IMR-90 (cell line): ENCODE measurements around the gene BTBD9. TPM values are rescaled to one million over a fixed set of nuclear protein-coding genes. Genes with fewer than 3 reads are reported as not detected.

ENCODE experiments used
- ATAC-seq: fragments of 200-7000 bp; cut with Tn5 transposase; 2 replicates; pipeline ENCODE4 v1.9.1; 2020; ENCODE audit warnings: low read depth, mild to moderate bottlenecking, moderate library complexity
- BruUV-seq: library from RNA; stranded (reverse); fragments of 400-500 nt; replicated peaks from 2 replicates; lab custom pipeline; 2021; lab: Mats Ljungman, UMichigan
- CTCF ChIA-PET: fragments of 300-600 bp; formaldehyde crosslinking; extraction: SDS; loops from one replicate; lab custom pipeline; 2021; ENCODE audit warnings: antibody characterized with exemption; lab: Yijun Ruan, JAX
- POLR2A ChIA-PET: fragments of 300-600 bp; sonication (Branson Sonifier 250); formaldehyde crosslinking; loops from one replicate; lab custom pipeline; 2022; ENCODE audit warnings: antibody characterized with exemption; ENCODE audit not compliant: unreplicated experiment; lab: Charles Lee
- DNase-seq: peaks from one replicate; pipeline ENCODE4 v3.0.0; 2013
- H2AFZ ChIP-seq: replicated peaks from 2 replicates; pipeline ENCODE3; 2013; ENCODE audit warnings: low read length, mild to moderate bottlenecking; ENCODE audit not compliant: poor library complexity
- H2AK5ac ChIP-seq: 2 replicates; pipeline ENCODE4 v1.6.1; 2013; ENCODE audit warnings: low read depth, low read length, inconsistent platforms
- H2AK9ac ChIP-seq: replicated peaks from 2 replicates; pipeline ENCODE3; 2013; ENCODE audit warnings: mild to moderate bottlenecking, low read depth, low read length, moderate library complexity; ENCODE audit not compliant: poor library complexity
- H2BK120ac ChIP-seq: 2 replicates; pipeline ENCODE4 v1.6.1; 2013; ENCODE audit warnings: low read depth, low read length, inconsistent platforms
- H2BK15ac ChIP-seq: 3 replicates; pipeline ENCODE4 v1.6.1; 2013; ENCODE audit warnings: low read depth, low read length, inconsistent platforms
- H2BK20ac ChIP-seq: 2 replicates; pipeline ENCODE4 v1.6.1; 2013; ENCODE audit warnings: low read depth, mild to moderate bottlenecking, inconsistent platforms, low read length, moderate library complexity
- H2BK5ac ChIP-seq: 2 replicates; pipeline ENCODE4 v1.6.1; 2013; ENCODE audit warnings: mild to moderate bottlenecking, low read depth, low read length, inconsistent platforms; ENCODE audit not compliant: poor library complexity, severe bottlenecking
- H3K14ac ChIP-seq: replicated peaks from 2 replicates; pipeline ENCODE4 v1.6.1; 2013; ENCODE audit warnings: low read depth, low read length, inconsistent platforms
- H3K18ac ChIP-seq: 2 replicates; pipeline ENCODE4 v1.6.1; 2013; ENCODE audit warnings: low read depth, low read length, control low read depth
- H3K23ac ChIP-seq: 2 replicates; pipeline ENCODE4 v1.6.1; 2013; ENCODE audit warnings: low read depth, low read length, inconsistent platforms
- H3K27ac ChIP-seq: 2 replicates; pipeline ENCODE4 v1.5.1; 2013; ENCODE audit warnings: mild to moderate bottlenecking, control low read depth, low read length; ENCODE audit not compliant: insufficient read depth
- H3K27me3 ChIP-seq: 2 replicates; pipeline ENCODE4 v1.6.1; 2013; ENCODE audit warnings: low read length; ENCODE audit not compliant: control insufficient read depth, insufficient read depth
- H3K36me3 ChIP-seq: 2 replicates; pipeline ENCODE4 v1.6.1; 2013; ENCODE audit warnings: low read length, mixed read lengths; ENCODE audit not compliant: control insufficient read depth, insufficient read depth
- H3K4ac ChIP-seq: 2 replicates; pipeline ENCODE4 v1.6.1; 2013; ENCODE audit warnings: low read depth, low read length, inconsistent platforms
- H3K4me1 ChIP-seq: 2 replicates; pipeline ENCODE4 v1.6.1; 2013; ENCODE audit warnings: low read length, mixed read lengths; ENCODE audit not compliant: control insufficient read depth, insufficient read depth
- H3K4me2 ChIP-seq: 2 replicates; pipeline ENCODE4 v1.6.1; 2013; ENCODE audit warnings: low read depth, mild to moderate bottlenecking, control low read depth, low read length, moderate library complexity
- H3K4me3 ChIP-seq: 2 replicates; pipeline ENCODE4 v1.5.1; 2013; ENCODE audit warnings: low read depth, mild to moderate bottlenecking, control low read depth, low read length, moderate library complexity; ENCODE audit not compliant: insufficient read depth
- H3K56ac ChIP-seq: 2 replicates; pipeline ENCODE4 v1.6.1; 2013; ENCODE audit warnings: low read length, inconsistent platforms; ENCODE audit not compliant: insufficient read depth; ENCODE audit errors: extremely low read depth
- H3K79me1 ChIP-seq, 2 experiments: 2 replicates each; pipeline ENCODE4 v1.6.1; 2013; ENCODE audit warnings: low read length in 2 of 2, inconsistent platforms in 1 of 2, low read depth in 1 of 2
- H3K9ac ChIP-seq: 2 replicates; pipeline ENCODE4 v1.6.1; 2013; ENCODE audit warnings: low read depth, low read length, control low read depth
- H3K9me1 ChIP-seq: 2 replicates; pipeline ENCODE4 v1.6.1; 2013; ENCODE audit warnings: low read length, inconsistent platforms; ENCODE audit not compliant: insufficient read depth
- H3K9me3 ChIP-seq: 2 replicates; pipeline ENCODE4 v1.6.1; 2013; ENCODE audit warnings: low read length; ENCODE audit not compliant: control insufficient read depth, insufficient read depth
- H4K20me1 ChIP-seq: 2 replicates; pipeline ENCODE4 v1.6.1; 2013; ENCODE audit warnings: low read length, inconsistent platforms; ENCODE audit not compliant: insufficient read depth
- H4K5ac ChIP-seq: 2 replicates; pipeline ENCODE4 v1.6.1; 2013; ENCODE audit warnings: mild to moderate bottlenecking, low read depth, low read length, control low read depth
- H4K8ac ChIP-seq, 2 experiments: 2 replicates each; pipeline ENCODE4 v1.6.1; 2013; ENCODE audit warnings: low read depth in 2 of 2, low read length in 2 of 2, control low read depth in 1 of 2, inconsistent platforms in 1 of 2
- H4K91ac ChIP-seq: 2 replicates; pipeline ENCODE4 v1.6.1; 2013; ENCODE audit warnings: low read depth, low read length, inconsistent platforms; ENCODE audit not compliant: insufficient read depth
- BHLHE40 ChIP-seq: fragments of 150-350 bp; IDR thresholded peaks from 2 replicates; pipeline ENCODE4 v1.6.1; 2016; ENCODE audit warnings: mild to moderate bottlenecking, low read depth, low read length
- CEBPB ChIP-seq: IDR thresholded peaks from 2 replicates; pipeline ENCODE4 v1.6.1; 2012; ENCODE audit warnings: low read depth, low read length, improper control_type of control experiment
- CHD1 ChIP-seq: IDR thresholded peaks from 2 replicates; pipeline ENCODE4 v1.6.1; 2012; ENCODE audit warnings: low read depth, low read length, improper control_type of control experiment
- CTCF ChIP-seq: conservative IDR thresholded peaks from 2 replicates; pipeline ENCODE4 v1.5.1; 2012; ENCODE audit warnings: mild to moderate bottlenecking, low read depth, low read length, improper control_type of control experiment
- FOS ChIP-seq: fragments of 150-350 bp; IDR thresholded peaks from 2 replicates; pipeline ENCODE4 v1.6.1; 2016; ENCODE audit warnings: low read depth, low read length
- MAFK ChIP-seq: IDR thresholded peaks from 2 replicates; pipeline ENCODE4 v1.6.1; 2012; ENCODE audit warnings: low read depth, low read length, improper control_type of control experiment
- MAZ ChIP-seq: IDR thresholded peaks from 2 replicates; pipeline ENCODE4 v1.6.1; 2012; ENCODE audit warnings: low read depth, mild to moderate bottlenecking, low read length, improper control_type of control experiment, moderate library complexity, borderline replicate concordance
- MXI1 ChIP-seq: IDR thresholded peaks from 2 replicates; pipeline ENCODE4 v1.6.1; 2012; ENCODE audit warnings: low read depth, mild to moderate bottlenecking, low read length, moderate library complexity, borderline replicate concordance
- NFE2L2 ChIP-seq: fragments of 150-350 bp; IDR thresholded peaks from 2 replicates; pipeline ENCODE4 v1.6.1; 2016; ENCODE audit warnings: low read depth, mild to moderate bottlenecking, low read length
- POLR2A ChIP-seq: IDR thresholded peaks from 2 replicates; pipeline ENCODE4 v1.6.1; 2012; ENCODE audit warnings: mild to moderate bottlenecking, low read depth, low read length
- RAD21 ChIP-seq: IDR thresholded peaks from 2 replicates; pipeline ENCODE4 v1.6.1; 2012; ENCODE audit warnings: low read length, improper control_type of control experiment
- RCOR1 ChIP-seq: IDR thresholded peaks from 2 replicates; pipeline ENCODE4 v1.6.1; 2012; ENCODE audit warnings: mild to moderate bottlenecking, low read length, improper control_type of control experiment; ENCODE audit not compliant: insufficient replicate concordance
- RFX5 ChIP-seq: IDR thresholded peaks from 2 replicates; pipeline ENCODE4 v1.8.0; 2012; ENCODE audit warnings: low read depth, mild to moderate bottlenecking, low read length, moderate library complexity
- SMC3 ChIP-seq: fragments of 150-350 bp; IDR thresholded peaks from 2 replicates; pipeline ENCODE4 v1.6.1; 2016; ENCODE audit warnings: low read depth, mild to moderate bottlenecking, antibody characterized with exemption, low read length, moderate library complexity
- WGBS, 2 experiments: methylation state at CpG; one replicate each; pipeline versions ENCODE4 v1.1.5 to v1.1.7; 2013; ENCODE audit warnings: missing lambda C conversion rate in 2 of 2; ENCODE audit not compliant: insufficient read length in 1 of 2; ENCODE audit errors: extremely low coverage in 2 of 2; 5-methylcytosine and 5-hydroxymethylcytosine counted together
- dilution Hi-C: fragments of 300-500 bp; cut with HindIII; formaldehyde crosslinking; loops from one replicate; pipeline ENCODE4 v1.14.3; 2018; ENCODE audit warnings: low sequenced_read_pairs; ENCODE audit not compliant: unreplicated experiment
- in situ Hi-C: fragments of 300-500 bp; cut with MboI; formaldehyde crosslinking; loops from 3 replicates; pipeline ENCODE4 v1.14.3; 2019; ENCODE audit warnings: low sequenced_read_pairs, inconsistent platforms, mixed read lengths
- intact Hi-C: fragments of 100-400 bp; cut with micrococcal nuclease; formaldehyde crosslinking; loops from 2 replicates; pipeline ENCODE4 v1.10.0; 2022
- polyA plus RNA-seq, 3 experiments: library from polyadenylated mRNA; depleted of rRNA; stranded (reverse); fragments of >200 nt; gene quantifications; 2 replicates each; pipeline ENCODE4 v1.2.3, GENCODE V29; 2012; ENCODE audit warnings: low replicate concordance in 1 of 3
- total RNA-seq: library from RNA; depleted of rRNA; stranded (reverse); fragments of >200 nt; gene quantifications from 2 replicates; pipeline ENCODE4 v1.2.3, GENCODE V29; 2012
- TF ChIP-seq, protein P1 (sequence below): fragments of 150-350 bp; IDR thresholded peaks from 2 replicates; pipeline ENCODE4 v1.6.1; 2017; ENCODE audit warnings: mild to moderate bottlenecking, antibody characterized with exemption, low read length, low read depth
- TF ChIP-seq, protein P2 (sequence below): fragments of 150-350 bp; IDR thresholded peaks from 2 replicates; pipeline ENCODE4 v1.6.1; 2016; ENCODE audit warnings: low read depth, mild to moderate bottlenecking, low read length, moderate library complexity, borderline replicate concordance

BTBD9 gene
- total and polyA plus RNA-seq, 2 of the 4 experiments (the other 2 are of a cell fraction), result 4.1 to 22.0 TPM

- H2AFZ ChIP-seq, result no peak overlapping the region
- H2BK20ac ChIP-seq, result no peak overlapping the region
- H3K14ac ChIP-seq, result no peak overlapping the region
- no TSS peak for BruUV-seq
- no peak overlapping the region for H3K56ac ChIP-seq
- H3K9me1 ChIP-seq, result peaks cover 33% of the 10 kb centered on the region
- H2BK5ac ChIP-seq, result no peak overlapping the region
- H3K4me3 ChIP-seq, result no peak overlapping the region
- no peak overlapping the region for H3K18ac ChIP-seq
- TF ChIP-seq MAFK, result no peak
- TF ChIP-seq CEBPB, result no peak
- TF ChIP-seq, protein P1, sequence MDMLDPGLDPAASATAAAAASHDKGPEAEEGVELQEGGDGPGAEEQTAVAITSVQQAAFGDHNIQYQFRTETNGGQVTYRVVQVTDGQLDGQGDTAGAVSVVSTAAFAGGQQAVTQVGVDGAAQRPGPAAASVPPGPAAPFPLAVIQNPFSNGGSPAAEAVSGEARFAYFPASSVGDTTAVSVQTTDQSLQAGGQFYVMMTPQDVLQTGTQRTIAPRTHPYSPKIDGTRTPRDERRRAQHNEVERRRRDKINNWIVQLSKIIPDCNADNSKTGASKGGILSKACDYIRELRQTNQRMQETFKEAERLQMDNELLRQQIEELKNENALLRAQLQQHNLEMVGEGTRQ, result no peak
- no peak for TF ChIP-seq CHD1
- TF ChIP-seq FOS, result no peak
- TF ChIP-seq RFX5, result no peak
- TF ChIP-seq SMC3, result no peak
- no peak for TF ChIP-seq RCOR1
- TF ChIP-seq, protein P2, sequence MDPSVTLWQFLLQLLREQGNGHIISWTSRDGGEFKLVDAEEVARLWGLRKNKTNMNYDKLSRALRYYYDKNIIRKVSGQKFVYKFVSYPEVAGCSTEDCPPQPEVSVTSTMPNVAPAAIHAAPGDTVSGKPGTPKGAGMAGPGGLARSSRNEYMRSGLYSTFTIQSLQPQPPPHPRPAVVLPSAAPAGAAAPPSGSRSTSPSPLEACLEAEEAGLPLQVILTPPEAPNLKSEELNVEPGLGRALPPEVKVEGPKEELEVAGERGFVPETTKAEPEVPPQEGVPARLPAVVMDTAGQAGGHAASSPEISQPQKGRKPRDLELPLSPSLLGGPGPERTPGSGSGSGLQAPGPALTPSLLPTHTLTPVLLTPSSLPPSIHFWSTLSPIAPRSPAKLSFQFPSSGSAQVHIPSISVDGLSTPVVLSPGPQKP, result no peak
- TF ChIP-seq MXI1, result no peak
- TF ChIP-seq RAD21, result no peak
- no peak for TF ChIP-seq MAZ
- TF ChIP-seq NFE2L2, result no peak
- no peak for TF ChIP-seq BHLHE40
- no peak for TF ChIP-seq POLR2A
- TF ChIP-seq CTCF, result no peak
- no peak overlapping the region for H4K8ac ChIP-seq
- in situ Hi-C loops, result no loop called here
- no peak overlapping the region for H2AK9ac ChIP-seq
- H3K79me1 ChIP-seq, result peaks cover 58 to 84% of the 10 kb centered on the region in 2 experiments
- no CpG with 5 or more reads among the region's 5 CpGs for WGBS, 2 experiments
- no peak overlapping the region for H3K23ac ChIP-seq
- intact Hi-C loops, result loop anchor here (10.0 kb wide), 2 partner anchors 110 to 420 kb away; no protein-coding TSS in a partner anchor
- dilution Hi-C loops, result no loop called here
- H2AK5ac ChIP-seq, result no peak overlapping the region
- ChIA-PET CTCF (no interaction called here), POLR2A (no interaction called here)
- no peak overlapping the region for H2BK120ac ChIP-seq
- H3K27ac ChIP-seq, result no peak overlapping the region
- peaks cover 14% of the 10 kb centered on the region; the same call in 1 of the 2 replicates for H3K4me1 ChIP-seq
- peaks cover 5% of the 10 kb centered on the region; the same call in 1 of the 2 replicates for H3K36me3 ChIP-seq
- H4K5ac ChIP-seq, result no peak overlapping the region
- no peaks in the 10 kb centered on the region for H3K27me3 ChIP-seq
- H3K9me3 ChIP-seq, result no peaks in the 10 kb centered on the region
- H4K91ac ChIP-seq, result no peak overlapping the region
- H4K20me1 ChIP-seq, result peaks cover 71% of the 10 kb centered on the region
- no peak overlapping the region for H3K4me2 ChIP-seq
- ATAC-seq (no peak), DNase-seq (no peak)
- no peak overlapping the region for H3K9ac ChIP-seq
- H2BK15ac ChIP-seq, result no peak overlapping the region
- H3K4ac ChIP-seq, result no peak overlapping the region
Measured at GRCh38 chr6:38144365-38144945, 495.3 kb downstream of the BTBD9 start.
